HG02763 (cell line): Measurements from ENCODE around the gene OR6K2.
"Not testable (repeated sequence)": the region's sequence is repeated elsewhere in the genome, so short reads cannot be mapped to it uniquely, and the experiment has no call there.

Experiments used
- ATAC-seq: cut with Tn5 transposase; IDR thresholded peaks from one replicate; pipeline ENCODE4 v1.9.1; 2021; ENCODE audit warnings: mild to moderate bottlenecking, moderate library complexity; ENCODE audit not compliant: unreplicated experiment

Gene OR6K2

GRCh38 chr1:158700552-158700951, at the start of gene OR6K2:
TSS of gene OR6K2 (minus strand) at chr1:158700652. CDS start at chr1:158700652, 0 bp downstream.
- ATAC-seq = no peak

GRCh38 chr1:158735848-158736247, 35.4 kb upstream of the OR6K2 start:
- no peak for ATAC-seq

DNA sequence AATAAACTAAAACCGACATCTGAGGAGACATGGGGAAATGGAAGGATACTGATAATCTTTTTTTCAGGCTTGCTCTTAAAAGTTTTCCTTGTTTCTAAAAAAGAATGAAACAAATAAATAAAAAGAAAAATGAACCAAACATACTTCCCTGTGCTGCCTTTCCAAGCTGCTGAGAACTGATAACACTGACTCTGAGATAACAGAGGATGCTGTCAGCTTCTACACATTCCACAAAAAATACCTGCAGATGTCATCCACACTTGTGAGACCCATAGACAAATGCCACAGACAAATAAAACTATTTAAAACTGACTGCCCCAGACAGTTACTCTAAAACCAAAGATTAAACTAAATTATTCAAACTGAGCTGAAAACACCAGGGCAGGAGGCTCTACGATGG, 32.1 kb upstream of the OR6K2 start:
- ATAC-seq = no peak

DNA sequence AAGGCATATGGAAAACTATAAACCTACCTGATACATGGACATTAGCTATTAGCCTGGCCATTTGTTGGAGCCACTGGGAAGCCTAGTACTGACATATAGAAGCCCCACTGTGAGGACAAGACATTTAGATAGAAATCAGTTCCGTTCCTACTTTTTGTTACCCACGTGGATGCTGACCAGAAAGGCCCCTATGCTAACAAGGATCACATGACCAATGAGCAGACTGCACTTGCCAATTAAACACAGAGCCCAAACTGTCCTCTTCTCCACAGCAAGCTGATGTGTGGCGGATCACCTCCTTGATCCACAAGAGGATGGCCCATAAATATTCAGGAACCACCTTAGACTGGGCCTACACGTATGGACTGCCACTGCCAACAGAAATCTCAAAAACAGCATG, 31.3 kb upstream of the OR6K2 start:
- ATAC-seq = no peak

DNA sequence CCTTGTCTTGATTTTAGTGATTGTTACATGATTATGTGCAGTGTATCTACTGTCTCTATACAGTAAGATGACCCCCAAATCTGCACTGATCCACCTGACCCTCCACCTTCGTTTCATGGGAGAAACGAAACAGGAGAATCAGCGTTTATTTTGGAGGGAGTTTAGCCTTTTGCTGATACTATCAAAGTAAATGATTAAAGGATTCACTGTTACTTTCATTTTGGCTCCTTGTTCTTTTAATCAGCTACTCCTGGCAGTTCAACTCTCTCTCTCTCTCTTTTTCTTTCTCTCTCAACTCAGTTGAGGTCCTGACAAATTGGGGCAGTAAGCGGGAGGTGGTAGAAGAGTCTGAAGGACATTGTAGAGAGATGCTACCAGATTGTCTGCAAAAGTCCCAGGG, 30.0 kb upstream of the OR6K2 start:
- ATAC-seq = no peak

- ATAC-seq = no peak
Measured at GRCh38 chr1:158728510-158729225, 28.2 kb upstream of the OR6K2 start.

DNA sequence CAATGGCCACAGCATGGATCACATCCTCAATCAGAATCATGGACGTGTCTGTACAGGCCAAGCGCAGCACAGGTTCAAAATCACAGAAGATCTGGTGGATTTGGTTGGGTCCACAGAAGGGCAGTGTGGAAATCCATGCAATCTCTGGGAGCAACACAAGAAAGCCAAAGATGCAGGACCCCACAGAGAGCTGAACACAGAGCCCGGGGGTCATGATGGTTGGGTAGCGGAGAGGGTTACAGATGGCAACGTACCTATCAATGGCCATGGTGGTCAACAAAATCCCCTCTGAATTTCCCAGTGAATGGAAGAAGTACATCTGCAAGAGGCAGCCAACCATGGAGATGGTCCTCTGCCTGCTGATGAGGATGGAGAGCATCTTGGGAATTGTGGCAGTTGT, 24.0 kb upstream of the OR6K2 start:
- ATAC-seq = no peak

- ATAC-seq = no peak
Measured at GRCh38 chr1:158720620-158721019, 20.2 kb upstream of the OR6K2 start, which contains the start of gene OR6K3. TSS of gene OR6K3 (minus strand) at chr1:158720720. CDS start at chr1:158718115, 2,605 bp downstream.

- no peak for ATAC-seq
Measured at GRCh38 chr1:158719664-158720063, 19.2 kb upstream of the OR6K2 start.

DNA sequence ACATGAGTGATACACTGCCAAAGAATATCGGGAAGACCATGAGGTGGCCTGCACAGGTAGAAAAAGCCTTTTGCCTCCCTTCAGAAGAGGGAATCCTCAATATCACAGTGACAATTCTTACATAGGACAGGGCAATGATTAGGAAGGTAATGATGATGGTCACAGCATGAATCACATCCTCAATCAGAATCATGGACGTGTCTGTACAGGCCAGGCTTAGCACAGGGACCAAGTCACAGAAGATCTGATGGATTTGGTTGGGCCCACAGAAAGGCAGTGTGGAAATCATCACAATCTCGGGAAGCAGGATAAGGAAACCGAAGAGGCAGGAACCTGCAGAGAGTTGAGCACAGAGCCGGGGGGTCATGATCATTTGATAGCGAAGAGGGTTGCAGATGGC, 16.9 kb upstream of the OR6K2 start:
- ATAC-seq = no peak

DNA sequence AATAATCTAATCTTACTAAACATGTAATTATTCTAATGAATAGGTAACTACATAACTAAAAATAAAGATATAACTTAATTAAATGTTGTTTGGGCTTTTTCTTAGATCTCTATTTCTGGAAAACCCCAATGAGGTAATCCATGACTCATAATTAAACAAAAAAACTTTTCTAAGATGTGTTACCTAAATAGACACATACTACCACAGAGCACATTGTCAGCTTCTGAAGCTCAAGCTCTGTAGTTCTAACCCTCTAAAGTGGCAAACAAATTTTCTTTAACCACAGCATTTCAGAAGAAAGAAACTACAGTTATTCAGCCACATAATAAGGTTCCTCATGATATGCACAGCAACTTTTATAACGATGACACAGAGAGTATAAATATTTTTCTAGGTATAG, 15.9 kb upstream of the OR6K2 start:
- ATAC-seq = no peak

- ATAC-seq = no peak
Measured at GRCh38 chr1:158714754-158715153, 14.3 kb upstream of the OR6K2 start.

DNA sequence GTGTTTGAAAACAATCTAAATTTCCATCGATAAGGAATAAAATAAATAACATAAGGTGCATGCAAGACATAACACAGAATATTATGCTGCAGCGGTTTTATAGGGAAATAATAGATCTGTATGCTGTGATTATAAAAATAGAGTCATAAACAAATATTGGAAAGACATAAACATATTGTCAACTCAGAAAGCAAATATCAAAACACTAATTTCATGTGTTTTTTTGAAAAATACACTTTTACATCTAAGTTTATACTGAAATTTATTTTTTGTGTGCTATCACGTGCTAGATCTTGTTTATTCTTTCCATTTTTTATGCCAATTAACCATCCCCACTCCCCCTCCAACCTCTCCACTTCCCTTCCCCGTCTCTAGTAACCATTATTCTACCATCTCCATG, 10.6 kb upstream of the OR6K2 start:
- no peak for ATAC-seq

GRCh38 chr1:158706096-158706495, 5.6 kb upstream of the OR6K2 start:
- no peak for ATAC-seq

DNA sequence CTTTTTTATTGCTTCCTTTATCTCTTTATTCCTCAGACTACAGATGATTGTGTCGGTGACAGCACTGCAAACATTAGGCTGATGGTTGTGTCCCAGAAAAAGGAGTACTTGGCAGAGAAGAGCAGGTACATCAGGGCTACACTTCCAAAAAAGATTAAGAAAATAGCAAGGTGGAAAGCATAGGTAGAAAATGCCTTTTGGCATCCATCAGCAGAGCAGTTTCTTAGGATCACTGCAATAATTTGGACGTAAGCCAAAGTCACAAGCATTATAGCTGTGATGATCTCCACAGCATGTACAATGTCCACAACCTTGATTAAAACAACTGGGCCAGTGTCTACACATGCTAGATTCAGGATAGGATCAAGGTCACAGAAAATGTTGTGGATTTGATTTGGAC, 5.9 kb downstream of the OR6K2 start:
- ATAC-seq = no peak

- ATAC-seq = no peak
Measured at GRCh38 chr1:158692356-158692755, 8.1 kb downstream of the OR6K2 start.

GRCh38 chr1:158691907-158692306, 8.5 kb downstream of the OR6K2 start:
- no peak for ATAC-seq

- not testable (repeated sequence) for ATAC-seq
Measured at GRCh38 chr1:158691149-158691548, 9.3 kb downstream of the OR6K2 start.

- no peak for ATAC-seq
Measured at GRCh38 chr1:158689875-158690274, 10.6 kb downstream of the OR6K2 start.

GRCh38 chr1:158689110-158689509, 11.3 kb downstream of the OR6K2 start:
- no peak for ATAC-seq

DNA sequence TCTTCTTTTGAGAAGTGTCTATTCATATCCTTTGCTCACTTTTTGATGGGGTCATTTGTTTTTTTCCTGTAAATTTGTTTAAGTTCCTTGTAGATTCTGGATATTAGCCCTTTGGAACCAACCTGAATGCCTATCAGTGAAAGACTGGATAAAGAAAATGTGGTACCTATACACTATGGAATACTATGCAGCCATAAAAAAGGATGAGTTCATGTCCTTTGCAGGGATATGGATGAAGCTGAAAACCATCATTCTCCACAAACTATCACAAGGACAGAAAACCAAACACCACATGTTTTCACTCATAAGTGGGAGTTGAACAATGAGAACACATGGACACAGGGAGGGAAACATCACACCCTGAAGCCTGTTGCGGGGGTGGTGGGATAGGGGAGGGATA, 12.1 kb downstream of the OR6K2 start:
- ATAC-seq = not testable (repeated sequence)

DNA sequence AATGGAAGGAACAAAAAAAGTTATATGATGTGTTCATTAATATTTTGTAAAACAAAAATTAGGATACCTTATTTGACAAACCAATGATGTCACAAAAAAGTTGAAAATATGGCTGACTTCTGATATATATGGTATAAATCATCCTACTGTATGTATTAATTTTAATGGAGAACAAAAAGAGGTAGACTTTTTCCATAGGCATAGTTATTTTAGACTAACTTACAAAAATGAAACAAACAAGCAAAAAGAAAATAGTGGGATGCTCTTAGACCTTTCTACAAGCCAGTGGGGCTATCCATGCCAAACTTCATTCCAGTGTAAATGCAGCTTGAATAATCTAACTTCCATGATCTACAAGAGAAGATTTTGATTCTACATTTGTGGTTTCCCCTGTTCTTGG, 13.4 kb downstream of the OR6K2 start:
- no peak for ATAC-seq
